Activated CD8-positive, alpha-beta memory T cell treated with anti-CD3 and anti-CD28 coated beads, Interleukin-2, amount 50 U/mL, for 24 hours (primary cell): ENCODE measurements around the gene GLCE.

Experiments used
- DNase-seq: peaks from one replicate; pipeline ENCODE4 v3.0.0-alpha.2; 2020; ENCODE audit errors: extremely low read depth

The GLCE gene

GRCh38 chr15:69160141-69160993 is at the start of gene GLCE:
Gene GLCE (plus strand): TSS chr15:69160635. CDS start chr15:69255807, 95,172 bp downstream.
- peak; percentile 73 for DNase-seq

DNA sequence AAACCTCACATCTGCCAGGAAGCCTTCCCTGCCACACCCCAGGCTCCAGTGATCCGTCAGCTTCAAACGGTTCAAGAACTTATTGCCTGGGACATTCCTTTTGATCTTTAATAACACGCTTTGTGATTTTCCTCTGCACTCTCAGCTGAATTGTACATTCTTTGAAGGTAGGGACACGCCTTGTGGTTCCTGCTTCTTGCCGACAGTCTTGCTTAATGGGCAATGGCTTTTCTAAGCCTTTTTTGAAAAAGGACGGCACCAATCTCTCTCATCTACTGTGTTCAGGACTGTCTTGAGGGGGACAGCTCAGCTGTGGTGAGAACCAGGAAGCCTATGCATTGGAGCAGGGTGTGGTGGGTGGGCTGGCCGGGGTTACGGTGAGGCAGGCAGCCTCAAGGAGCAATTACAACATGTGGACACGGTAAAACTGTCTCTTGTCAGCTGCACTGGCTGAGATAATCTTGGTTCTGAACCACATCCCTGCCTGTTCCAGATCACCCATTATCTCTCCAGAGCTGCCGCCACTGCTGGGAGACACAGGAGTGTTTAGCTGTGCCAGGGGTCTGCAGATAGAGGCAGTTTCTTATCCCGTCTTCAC is 46.0 kb upstream of the GLCE start:
- no peak for DNase-seq

DNA sequence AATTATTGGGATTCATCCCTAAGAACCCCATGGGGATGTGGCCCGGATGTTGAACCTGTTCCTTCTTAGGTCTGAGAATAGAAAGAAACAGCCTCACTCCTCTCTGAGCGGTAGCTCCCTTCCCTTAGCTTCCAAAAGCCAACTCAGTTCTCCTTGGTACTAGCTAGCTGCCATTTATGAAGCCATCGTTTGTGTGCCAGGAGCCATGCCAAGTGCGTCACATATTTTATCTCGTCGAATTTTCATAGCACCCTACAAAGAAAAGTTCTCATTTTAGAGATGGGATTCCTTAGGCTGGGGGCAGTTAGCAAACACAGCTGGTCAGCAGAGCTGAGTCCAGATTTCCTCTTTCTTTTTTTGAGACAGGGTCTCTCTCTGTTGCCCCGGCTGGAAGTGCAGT is 45.4 kb upstream of the GLCE start:
- no peak for DNase-seq

DNA sequence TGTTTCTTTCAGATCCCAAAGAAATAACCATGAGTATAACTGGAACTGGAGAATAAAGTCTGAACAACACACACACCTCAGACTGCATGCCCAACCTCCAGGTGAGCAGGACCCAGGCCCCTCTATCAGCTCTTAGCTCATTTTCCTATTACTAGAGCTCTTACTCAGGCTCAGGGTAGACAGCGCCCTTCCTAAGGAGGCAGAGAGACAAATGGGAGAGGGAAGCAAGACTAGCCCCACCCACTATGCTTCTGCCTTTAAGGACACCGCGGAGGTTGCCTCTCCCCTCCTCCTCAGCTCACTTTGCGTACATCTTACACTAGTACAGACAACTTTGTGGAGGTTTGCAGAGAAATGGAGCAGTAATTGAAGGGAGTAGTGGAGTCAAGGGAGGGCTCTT is 44.0 kb upstream of the GLCE start:
- DNase-seq, result no peak

DNA sequence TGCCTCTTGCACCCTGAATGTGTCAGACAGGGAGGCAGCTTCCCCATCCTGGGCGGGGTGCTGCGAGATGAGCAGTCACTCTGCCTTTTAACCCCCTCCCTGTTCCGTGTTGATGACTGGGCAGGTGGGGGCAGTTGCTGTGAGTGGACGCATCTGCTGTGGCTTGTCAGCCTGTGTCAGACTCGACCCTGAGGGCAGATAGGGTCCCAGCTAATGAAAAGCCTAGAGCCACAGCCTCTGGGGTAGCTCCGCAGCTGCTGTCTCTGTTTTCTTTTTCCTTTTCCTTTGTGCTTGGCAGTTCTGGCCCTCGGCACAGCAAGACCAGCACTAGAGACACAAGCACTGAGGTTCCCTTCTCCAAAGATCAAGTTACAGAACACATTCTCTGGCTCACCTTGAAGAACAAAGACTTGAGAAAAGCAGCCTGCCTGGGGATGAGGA is 43.0 kb upstream of the GLCE start:
- no peak for DNase-seq

DNA sequence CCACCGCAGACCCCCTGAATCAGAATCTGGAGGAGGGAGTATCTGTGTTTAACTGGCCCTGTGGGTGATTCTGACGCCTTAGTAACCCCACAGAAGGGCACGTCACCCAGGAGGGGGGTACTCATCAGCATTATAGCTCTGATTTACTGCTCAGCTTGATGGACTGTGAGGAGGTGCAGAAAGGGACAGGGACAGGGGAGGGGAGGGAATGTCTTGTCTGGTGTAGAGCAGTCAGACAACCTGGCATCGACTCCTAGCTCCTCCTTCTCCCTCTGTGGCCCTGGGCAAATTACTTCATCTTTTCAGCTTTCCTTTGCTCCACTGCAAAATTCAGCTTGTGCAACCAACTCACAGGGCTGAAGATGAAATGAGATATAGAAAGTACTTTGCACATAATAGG is 42.3 kb upstream of the GLCE start:
- no peak for DNase-seq

- DNase-seq, result no peak
These were observed 41.4 kb upstream of the GLCE start for GRCh38 chr15:69119001-69119400.

DNA sequence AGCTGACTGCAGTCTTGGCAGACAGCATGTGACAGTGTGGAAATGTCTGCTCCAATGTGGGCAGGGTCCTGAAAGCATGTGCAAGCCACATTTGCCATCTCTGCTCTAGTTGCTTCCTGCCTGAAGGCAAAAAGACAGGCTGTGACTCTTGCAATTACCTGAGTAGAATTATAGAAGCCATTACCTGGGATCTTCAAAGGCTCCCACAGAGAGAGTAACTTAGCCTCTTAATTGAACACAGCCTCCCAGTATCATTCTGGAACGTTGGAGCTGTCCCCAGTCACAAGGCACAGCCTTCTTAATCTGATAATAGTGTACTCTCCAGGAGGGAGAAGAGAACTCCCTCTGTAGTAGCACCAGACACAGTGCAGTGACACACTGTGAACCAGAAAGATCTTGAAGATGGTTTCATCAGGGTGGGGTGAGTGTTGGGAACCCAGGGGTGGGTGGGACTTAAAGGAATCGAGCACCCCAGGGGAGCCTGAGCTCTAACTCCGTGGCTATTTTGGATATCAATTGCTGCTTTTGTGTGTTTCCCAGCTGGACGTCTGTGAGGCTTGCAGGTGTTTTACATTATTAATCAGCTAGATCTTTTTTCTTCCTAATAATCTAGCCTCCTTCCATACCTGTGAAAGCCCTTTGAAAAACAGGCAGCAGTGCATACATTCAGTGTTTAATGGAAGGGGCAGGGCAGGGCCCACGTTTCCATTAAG is 40.6 kb upstream of the GLCE start:
- DNase-seq, result no peak

GRCh38 chr15:69120732-69121131 is 39.7 kb upstream of the GLCE start:
- no peak for DNase-seq

DNA sequence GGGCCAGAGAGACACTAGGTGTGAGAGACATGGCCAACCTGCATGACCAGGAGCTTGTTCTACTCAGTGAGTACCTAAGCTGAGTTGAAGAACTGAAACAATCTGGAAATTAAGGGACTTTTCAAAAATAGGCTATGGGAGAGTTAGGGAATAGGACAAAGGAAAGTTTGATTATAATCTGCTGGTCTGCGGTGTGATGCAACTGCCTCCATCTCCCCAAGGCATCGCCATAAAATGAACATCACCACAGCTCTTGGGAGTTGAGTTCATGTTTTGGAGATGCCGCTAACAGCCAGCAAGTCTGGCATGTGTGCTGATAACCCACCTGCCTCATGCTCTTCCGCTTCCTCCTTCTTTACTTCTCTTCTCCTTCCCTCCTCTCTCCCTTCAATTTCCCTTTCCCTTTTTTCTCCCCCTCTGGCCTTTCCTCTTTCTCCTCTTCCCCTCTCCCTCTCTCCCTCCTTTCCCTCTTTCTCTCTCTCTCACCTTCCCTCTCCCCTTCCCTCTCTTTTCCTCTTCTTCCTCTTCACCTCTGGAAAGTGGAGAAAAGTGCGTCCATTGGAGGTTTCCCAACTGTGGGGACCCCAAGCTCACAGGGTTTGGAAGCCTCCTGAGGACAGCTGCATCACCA is 39.1 kb upstream of the GLCE start:
- no peak for DNase-seq

DNA sequence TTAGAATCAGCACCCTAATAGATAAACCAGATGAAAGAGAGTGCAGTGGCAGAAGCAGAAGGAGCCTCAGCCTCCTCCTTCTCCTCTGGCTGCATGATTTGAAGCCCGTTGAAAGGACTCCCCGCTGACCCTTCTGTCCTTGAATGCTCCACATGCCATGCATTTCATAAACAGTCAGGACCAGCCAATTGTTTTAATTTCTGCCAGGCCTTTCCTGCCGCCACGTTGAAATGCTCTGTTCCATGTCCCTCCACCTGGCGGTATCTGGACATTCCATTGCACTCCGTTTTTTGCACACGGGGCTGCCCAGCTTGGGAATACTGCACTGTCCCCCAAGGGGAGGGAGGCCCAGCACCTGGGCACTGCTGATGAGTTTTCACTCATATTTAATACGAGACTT is 35.2 kb upstream of the GLCE start:
- no peak for DNase-seq

GRCh38 chr15:69126054-69126469 is 34.4 kb upstream of the GLCE start:
- DNase-seq, result no peak

- DNase-seq, result no peak
These were observed 33.1 kb upstream of the GLCE start for GRCh38 chr15:69127306-69127705.

- DNase-seq, result no peak
These were observed 31.6 kb upstream of the GLCE start for GRCh38 chr15:69128667-69129311.

DNA sequence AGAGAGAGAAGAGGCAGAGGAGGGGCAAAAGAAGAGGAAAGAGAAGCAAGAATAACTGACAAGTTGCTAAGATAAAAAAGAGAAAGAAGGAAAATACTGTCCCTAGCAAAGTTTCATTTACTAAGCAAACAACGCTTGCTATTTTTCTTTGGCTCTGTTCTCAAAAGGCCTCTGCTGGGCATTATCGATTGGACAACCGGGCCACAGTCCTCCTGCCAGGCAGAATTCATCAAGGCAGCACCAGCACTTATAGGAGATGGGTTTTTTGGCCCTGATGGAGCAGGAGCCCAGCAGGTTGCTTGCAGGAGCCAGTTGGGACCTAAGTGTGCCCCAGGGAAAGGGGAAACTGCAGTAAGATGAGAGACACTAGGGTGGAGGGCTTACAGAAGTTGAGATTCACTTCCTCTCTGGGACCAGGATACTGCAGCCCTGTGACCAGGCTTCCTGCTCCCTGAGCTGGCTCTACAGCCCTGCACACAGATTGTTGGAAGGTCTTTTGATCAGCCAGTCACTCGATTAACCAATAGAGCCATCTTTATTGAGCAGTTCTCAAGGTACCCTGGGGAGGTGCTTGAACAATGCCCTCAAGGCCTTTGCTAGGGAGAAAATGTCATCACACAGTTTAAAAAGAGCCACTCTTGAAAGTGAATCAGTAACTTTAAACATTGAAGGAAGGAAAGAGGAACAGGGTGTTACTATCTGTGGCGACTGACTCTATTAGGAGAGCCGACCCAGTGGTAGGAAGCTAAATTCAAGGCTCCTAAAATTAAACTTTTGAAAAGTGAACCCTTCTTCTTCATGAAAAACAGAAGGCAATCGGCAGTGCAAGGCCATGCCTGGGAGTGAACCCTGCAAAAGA is 28.8 kb upstream of the GLCE start:
- DNase-seq, result no peak

DNA sequence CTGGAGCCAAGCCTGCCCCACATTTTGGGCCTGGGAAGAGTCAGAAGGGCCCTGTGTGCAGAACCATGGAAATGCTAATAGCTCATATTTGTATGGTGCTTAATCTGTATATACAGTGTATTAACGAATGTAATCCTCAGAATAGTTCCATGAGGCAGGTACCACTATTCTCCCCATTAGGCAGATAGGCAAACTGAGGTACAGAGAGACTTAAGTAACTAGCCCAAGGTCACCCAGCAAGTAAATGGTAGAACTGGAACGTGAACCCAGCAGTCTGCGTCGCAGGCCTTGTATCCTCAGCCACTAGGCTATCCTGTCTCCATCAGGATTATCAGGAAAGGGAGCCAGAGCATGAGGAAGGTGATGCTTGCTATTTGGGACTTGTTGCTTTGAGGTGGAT is 28.0 kb upstream of the GLCE start:
- DNase-seq, result no peak

DNA sequence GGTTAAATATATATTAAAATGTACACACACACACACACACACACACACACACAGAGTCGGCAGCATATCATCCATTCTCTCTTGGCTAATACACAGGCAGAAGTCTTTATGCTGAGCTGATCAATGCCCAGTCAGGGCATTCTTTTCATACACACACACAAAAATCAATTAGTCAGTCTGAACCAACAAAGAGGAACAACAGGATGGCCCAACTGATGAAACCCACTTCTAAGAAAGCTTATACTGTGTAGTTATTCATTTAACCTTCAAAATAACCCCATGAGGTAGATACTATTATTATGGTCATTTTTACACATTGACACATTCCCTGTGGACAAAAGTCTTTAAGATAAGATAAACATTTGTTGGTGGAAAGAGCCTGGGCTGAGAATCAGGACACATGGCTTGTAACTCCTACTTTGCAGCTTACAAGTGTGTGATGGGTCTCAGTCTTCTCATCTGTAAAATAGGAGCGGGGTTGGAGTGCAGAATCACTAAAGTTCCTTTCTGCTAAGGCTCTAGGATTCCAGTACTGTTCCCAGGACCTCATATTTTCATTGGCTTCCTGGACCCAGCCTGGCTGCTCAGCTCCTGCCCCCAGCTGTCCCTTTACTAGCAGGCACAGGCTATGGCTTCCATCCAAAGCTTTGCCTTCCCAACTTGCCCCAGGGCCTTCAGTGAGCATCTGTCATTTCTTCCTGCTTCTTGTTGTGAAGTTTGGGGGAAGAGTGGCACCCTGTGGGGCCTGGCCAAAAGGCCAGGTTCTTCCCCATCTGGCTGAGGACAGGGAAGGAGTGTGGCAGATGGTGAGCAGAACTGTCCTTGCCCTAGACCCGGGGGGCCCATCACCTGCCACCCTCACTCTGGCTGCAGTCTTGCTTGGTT is 27.2 kb upstream of the GLCE start:
- DNase-seq, result no peak

DNA sequence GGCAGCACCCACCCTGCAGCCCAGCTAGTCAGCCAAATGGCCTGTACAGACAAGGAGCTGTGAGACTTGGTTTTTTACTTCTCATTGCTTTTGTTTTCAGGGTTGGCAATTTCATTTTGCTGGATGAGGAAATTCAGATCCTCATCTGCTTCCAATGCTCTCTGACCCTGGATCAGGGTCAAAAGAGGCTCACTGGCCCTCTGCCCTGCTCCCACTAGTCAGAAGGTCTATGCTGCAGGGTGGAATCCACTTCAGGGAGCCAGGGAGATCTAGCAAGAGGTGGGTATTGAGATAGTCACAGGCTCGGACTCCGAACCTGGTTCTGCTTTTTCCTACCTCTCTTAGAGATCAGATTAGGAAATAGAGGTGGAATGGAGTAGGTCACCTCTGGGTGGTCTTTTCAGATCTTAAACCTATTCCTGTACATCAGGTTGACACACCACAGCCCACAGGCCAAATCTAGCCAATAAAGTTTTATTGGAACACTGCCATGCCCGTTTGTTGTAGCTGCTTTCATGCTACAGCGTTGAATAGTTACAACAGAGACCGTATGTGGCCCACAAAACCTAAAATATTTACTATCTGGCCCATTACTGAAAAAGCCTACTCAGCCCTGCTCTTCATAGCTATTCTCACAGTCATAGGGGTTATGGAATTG is 26.4 kb upstream of the GLCE start:
- DNase-seq, result no peak

DNA sequence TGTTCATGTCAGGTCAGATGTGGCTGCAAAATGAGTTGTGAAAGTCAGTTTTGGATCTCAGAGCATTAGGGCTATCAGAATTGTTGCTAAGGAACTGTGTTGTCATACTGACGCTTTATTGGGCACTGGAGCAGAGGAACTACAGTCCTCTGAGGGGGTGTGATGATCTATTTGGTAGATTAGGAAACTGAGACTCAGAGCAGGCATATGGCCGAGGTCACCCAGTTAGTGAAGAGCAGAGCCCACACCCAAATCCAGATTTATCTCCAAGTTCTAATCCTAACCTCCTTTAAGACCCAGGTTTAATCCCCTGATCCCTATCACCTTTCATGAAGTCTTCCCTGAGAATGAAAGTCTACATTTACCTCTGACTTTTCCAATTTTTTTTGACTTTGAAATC is 25.6 kb upstream of the GLCE start:
- DNase-seq, result no peak
